SU-DHL-6 (cell line): ENCODE results near the gene CTPS2.
"Not testable (repeated sequence)": the region's sequence is repeated elsewhere in the genome, so short reads cannot be mapped to it uniquely, and the experiment has no call there.

Experiments
- H2AFZ ChIP-seq: fragments of 200-600 bp; sonication (generic); 2 replicates; pipeline ENCODE4 v1.6.1; 2014; ENCODE audit warnings: low read depth, mild to moderate bottlenecking, moderate library complexity, mixed read lengths, antibody characterized with exemption, low read length; ENCODE audit not compliant: severe bottlenecking
- H3F3A ChIP-seq: fragments of 200-600 bp; shearing (Covaris generic); 2 replicates; pipeline ENCODE4 v1.6.0; 2016; ENCODE audit warnings: antibody characterized with exemption, mild to moderate bottlenecking; ENCODE audit not compliant: insufficient read depth
- H3K27ac ChIP-seq: fragments of 200-600 bp; sonication (generic); 2 replicates; pipeline ENCODE4 v1.5.1; 2016; ENCODE audit warnings: low read depth, mild to moderate bottlenecking, low read length, moderate library complexity, mixed read lengths
- H3K27me3 ChIP-seq: fragments of 200-600 bp; sonication (generic), shearing (Covaris generic); 2 replicates; pipeline ENCODE4 v1.6.0; 2014; ENCODE audit warnings: mild to moderate bottlenecking, low read length
- H3K36me3 ChIP-seq: fragments of 200-600 bp; sonication (generic); 2 replicates; pipeline ENCODE4 v1.6.1; 2014; ENCODE audit warnings: mild to moderate bottlenecking, low read length, mixed read lengths
- H3K4me2 ChIP-seq: fragments of 300-600, 200-600 bp; shearing (Covaris generic), sonication (generic); 2 replicates; pipeline ENCODE4 v1.6.0; 2014; ENCODE audit warnings: low read length, low read depth, mild to moderate bottlenecking; ENCODE audit not compliant: poor library complexity, severe bottlenecking
- H3K4me3 ChIP-seq: fragments of 200-600 bp; sonication (generic); 2 replicates; pipeline ENCODE4 v1.5.1; 2014; ENCODE audit warnings: antibody characterized with exemption, low read length, mild to moderate bottlenecking, mixed read lengths; ENCODE audit not compliant: insufficient read depth, poor library complexity, severe bottlenecking
- H3K79me2 ChIP-seq: fragments of 200-600 bp; sonication (generic); 2 replicates; pipeline ENCODE4 v1.6.1; 2014; ENCODE audit warnings: mild to moderate bottlenecking, low read length, moderate library complexity; ENCODE audit not compliant: insufficient read depth
- H3K9ac ChIP-seq: fragments of 200-600 bp; sonication (generic); 2 replicates; pipeline ENCODE4 v1.7.0; 2014; ENCODE audit warnings: mild to moderate bottlenecking, low read length
- H3K9me2 ChIP-seq: fragments of 200-600 bp; sonication (generic); replicated peaks from 2 replicates; pipeline ENCODE4 v1.6.1; 2014; ENCODE audit warnings: low read length; ENCODE audit not compliant: insufficient read depth
- H3K9me3 ChIP-seq: fragments of 200-600 bp; sonication (generic); 2 replicates; pipeline ENCODE4 v1.6.1; 2014; ENCODE audit warnings: low read length, mixed read lengths; ENCODE audit not compliant: insufficient read depth
- H4K20me1 ChIP-seq: fragments of 200-600 bp; sonication (generic); 2 replicates; pipeline ENCODE4 v1.6.1; 2014; ENCODE audit warnings: low read depth, mild to moderate bottlenecking, antibody characterized with exemption, low read length, moderate library complexity, mixed read lengths
- EZH2phosphoT487 ChIP-seq: fragments of 200-600 bp; sonication (generic), shearing (Covaris generic); conservative IDR thresholded peaks from 2 replicates; pipeline ENCODE4 v1.6.1; 2018; ENCODE audit warnings: mild to moderate bottlenecking, antibody characterized with exemption, low read length, moderate library complexity, mixed read lengths
- TF ChIP-seq, protein P1 (sequence below): fragments of 200-600 bp; sonication (generic); IDR thresholded peaks from one replicate; pipeline ENCODE4 v1.5.1; 2017; ENCODE audit warnings: antibody characterized with exemption, mild to moderate bottlenecking, low read length, moderate library complexity; ENCODE audit not compliant: insufficient read depth, poor library complexity, severe bottlenecking

Gene CTPS2

DNA sequence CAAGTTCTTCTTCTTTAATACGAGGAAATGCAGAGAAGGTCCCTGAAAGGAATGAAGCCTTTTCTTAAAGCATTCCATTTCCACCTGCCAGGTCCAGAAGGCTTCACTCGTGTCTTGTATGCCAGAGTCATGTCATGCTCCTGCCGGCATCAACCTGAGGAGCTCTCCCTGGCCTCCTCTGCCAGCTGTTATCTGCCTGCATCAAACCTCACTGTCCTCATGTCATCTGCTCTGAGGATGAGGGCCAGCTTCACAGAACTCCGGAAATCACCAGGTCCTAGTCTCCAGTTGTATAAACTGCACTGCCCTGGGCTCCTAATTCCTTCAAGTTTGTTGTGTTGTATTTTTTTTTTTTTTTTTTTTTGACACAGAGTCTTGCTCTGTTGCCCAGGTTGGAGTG, 82.6 kb downstream of the CTPS2 start:
- H2AFZ ChIP-seq = no peak overlapping the region
- no peaks in the 10 kb centered on the region for H4K20me1 ChIP-seq
- no peak overlapping the region for H3K4me3 ChIP-seq
- no peak overlapping the region for H3K9ac ChIP-seq
- no peak overlapping the region for H3K4me2 ChIP-seq
- no peaks in the 10 kb centered on the region for H3F3A ChIP-seq
- H3K79me2 ChIP-seq = no peaks in the 10 kb centered on the region
- no peaks in the 10 kb centered on the region for H3K27me3 ChIP-seq
- no peaks in the 10 kb centered on the region for H3K9me3 ChIP-seq
- no peak overlapping the region for H3K27ac ChIP-seq
- no peaks in the 10 kb centered on the region for H3K36me3 ChIP-seq
- no peaks in the 10 kb centered on the region for H3K9me2 ChIP-seq
- TF ChIP-seq, protein P1, sequence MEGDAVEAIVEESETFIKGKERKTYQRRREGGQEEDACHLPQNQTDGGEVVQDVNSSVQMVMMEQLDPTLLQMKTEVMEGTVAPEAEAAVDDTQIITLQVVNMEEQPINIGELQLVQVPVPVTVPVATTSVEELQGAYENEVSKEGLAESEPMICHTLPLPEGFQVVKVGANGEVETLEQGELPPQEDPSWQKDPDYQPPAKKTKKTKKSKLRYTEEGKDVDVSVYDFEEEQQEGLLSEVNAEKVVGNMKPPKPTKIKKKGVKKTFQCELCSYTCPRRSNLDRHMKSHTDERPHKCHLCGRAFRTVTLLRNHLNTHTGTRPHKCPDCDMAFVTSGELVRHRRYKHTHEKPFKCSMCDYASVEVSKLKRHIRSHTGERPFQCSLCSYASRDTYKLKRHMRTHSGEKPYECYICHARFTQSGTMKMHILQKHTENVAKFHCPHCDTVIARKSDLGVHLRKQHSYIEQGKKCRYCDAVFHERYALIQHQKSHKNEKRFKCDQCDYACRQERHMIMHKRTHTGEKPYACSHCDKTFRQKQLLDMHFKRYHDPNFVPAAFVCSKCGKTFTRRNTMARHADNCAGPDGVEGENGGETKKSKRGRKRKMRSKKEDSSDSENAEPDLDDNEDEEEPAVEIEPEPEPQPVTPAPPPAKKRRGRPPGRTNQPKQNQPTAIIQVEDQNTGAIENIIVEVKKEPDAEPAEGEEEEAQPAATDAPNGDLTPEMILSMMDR = no peak

DNA sequence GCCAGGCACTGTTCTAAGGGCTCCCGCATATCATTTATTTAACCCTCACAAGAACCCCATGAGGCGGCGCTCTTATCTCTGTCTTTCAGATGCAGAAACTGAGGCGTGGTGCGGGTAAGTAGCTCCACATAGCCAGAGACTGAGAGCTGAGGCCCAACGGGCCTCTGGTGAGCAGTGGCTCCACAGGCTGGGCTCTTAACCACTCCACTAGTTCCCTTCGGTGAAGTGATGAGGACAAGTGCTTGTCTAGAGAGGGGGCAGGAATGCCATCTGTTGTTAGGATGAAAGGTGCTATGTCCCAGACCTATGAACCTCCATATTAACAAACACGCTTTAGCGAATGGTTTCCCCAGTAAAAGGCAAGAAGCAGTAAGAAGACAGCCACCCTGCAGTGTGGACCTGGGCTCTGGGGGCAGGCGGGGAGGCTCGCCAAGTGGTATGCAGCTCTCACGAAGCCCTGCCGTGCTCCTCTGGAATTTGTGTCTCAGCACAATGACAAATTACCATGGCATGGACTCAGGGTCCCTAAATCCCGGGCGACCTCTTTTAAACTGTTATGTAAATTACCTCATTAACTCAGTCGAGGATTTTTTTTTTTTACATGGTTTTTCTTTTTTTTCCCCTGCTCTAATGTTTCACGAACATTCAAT, 83.4 kb downstream of the CTPS2 start:
- no peaks in the 10 kb centered on the region for H3K36me3 ChIP-seq
- no peaks in the 10 kb centered on the region for H3K79me2 ChIP-seq
- no peaks in the 10 kb centered on the region for H3K9me3 ChIP-seq
- H3K27ac ChIP-seq = no peak overlapping the region
- no peak overlapping the region for H3K4me3 ChIP-seq
- no peaks in the 10 kb centered on the region for H3K9me2 ChIP-seq
- H4K20me1 ChIP-seq = no peaks in the 10 kb centered on the region
- no peak overlapping the region for H3K9ac ChIP-seq
- H3K4me2 ChIP-seq = no peak overlapping the region
- TF ChIP-seq EZH2phosphoT487 = no peak
- TF ChIP-seq, protein P1 = no peak
- H3K27me3 ChIP-seq = no peaks in the 10 kb centered on the region
- no peaks in the 10 kb centered on the region for H3F3A ChIP-seq
- H2AFZ ChIP-seq = no peak overlapping the region

DNA sequence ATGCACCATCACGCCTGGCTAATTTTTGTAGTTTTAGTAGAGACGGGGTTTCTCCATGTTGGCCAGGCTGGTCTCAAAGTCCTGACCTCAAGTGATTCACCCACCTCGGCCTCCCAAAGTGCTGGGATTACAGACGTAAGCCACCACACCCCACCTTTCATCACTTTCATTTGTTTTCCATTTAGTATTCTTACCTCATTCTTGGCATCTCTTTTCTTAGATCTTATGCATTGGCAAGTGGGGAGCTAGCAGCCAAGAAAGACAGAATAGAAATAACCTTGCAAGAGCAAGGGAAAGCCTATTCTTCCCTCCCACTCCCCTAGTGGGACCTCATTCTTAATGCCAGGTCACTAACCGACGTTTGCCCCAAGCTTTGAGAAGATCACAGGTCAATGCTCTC, 84.0 kb downstream of the CTPS2 start:
- not testable (repeated sequence) for H3K36me3 ChIP-seq, H3K9me3 ChIP-seq, H3K4me2 ChIP-seq, H2AFZ ChIP-seq, H3K27ac ChIP-seq, H3K4me3 ChIP-seq, H3K9ac ChIP-seq, H3F3A ChIP-seq, H3K9me2 ChIP-seq, H3K79me2 ChIP-seq, H4K20me1 ChIP-seq, H3K27me3 ChIP-seq

DNA sequence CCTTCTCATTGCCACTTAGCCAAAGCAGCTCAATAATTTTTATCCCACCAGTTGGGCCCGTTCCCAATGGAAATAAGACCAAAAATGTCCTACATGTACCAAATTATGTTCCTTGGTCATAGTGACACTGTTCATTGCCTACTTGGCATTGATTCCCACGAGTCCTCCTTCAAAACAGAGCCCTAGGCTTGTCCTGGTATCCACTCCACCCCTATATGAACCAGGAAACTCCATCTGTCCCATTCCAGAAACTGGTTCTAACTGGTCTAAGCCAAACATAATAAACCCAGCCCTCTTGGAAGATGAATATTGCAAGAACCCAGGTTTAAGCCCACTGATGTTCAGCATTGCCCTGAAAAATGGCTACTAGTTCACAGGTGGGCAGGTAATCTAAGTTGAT, 93.4 kb downstream of the CTPS2 start:
- Histone ChIP-seq H3K36me3 (no peaks in the 10 kb centered on the region), H3K79me2 (no peaks in the 10 kb centered on the region), H2AFZ (no peak overlapping the region), H3K4me3 (no peak overlapping the region), H3K27ac (no peak overlapping the region), H3K27me3 (no peaks in the 10 kb centered on the region), H3K9ac (no peak overlapping the region), H3K9me2 (no peaks in the 10 kb centered on the region), H3F3A (no peaks in the 10 kb centered on the region), H4K20me1 (no peaks in the 10 kb centered on the region), H3K4me2 (no peak overlapping the region), H3K9me3 (no peaks in the 10 kb centered on the region)
- TF ChIP-seq EZH2phosphoT487 = no peak
- TF ChIP-seq, protein P1 = no peak
